ENCODE data around the gene SF3A1. TPM values are rescaled to one million over a fixed set of nuclear protein-coding genes. Genes with fewer than 3 reads are reported as not detected.

Gene SF3A1
- total and polyA plus RNA-seq, 2 of the 8 experiments (the other 6 are each of a cell fraction or from before 2014, with no cell fraction given) = 27.8 to 285 TPM

- H2BK20ac ChIP-seq (ENCODE audit: low read length) = no peak overlapping the region
- no peak overlapping the region for H4K91ac ChIP-seq (replicated peaks; ENCODE audit: insufficient read length, low read length)
- no peaks in the 10 kb centered on the region for H3K27me3 ChIP-seq (replicated peaks in 1 of 4; ENCODE audit: control insufficient read depth in 3 of 4, extremely low read depth in 1 of 4, insufficient read depth in 3 of 4, low read length in 3 of 4)
- H3K23me2 ChIP-seq (ENCODE audit: low read depth, low read length) = no peaks in the 10 kb centered on the region
- 91% methylated on average over 5 of the region's 5 CpGs; no CpG with 5 or more reads in 1 of the 2 experiments for WGBS, 2 experiments (ENCODE audit: extremely low coverage in 1 of 2, insufficient coverage in 1 of 2, insufficient read length in 1 of 2, insufficient replicate concordance in 2 of 2, low coverage in 1 of 2, low lambda C conversion rate in 2 of 2, missing lambda C conversion rate in 1 of 2)
- no peak overlapping the region for H3K4ac ChIP-seq (replicated peaks; ENCODE audit: insufficient read length, low read depth, low read length)
- H4K5ac ChIP-seq (ENCODE audit: insufficient read length, low read depth, low read length) = no peak overlapping the region
- H2AK5ac ChIP-seq (ENCODE audit: low read depth, low read length) = no peak overlapping the region
- no peaks in the 10 kb centered on the region for H3K36me3 ChIP-seq (ENCODE audit: control insufficient read depth in 2 of 4, insufficient read depth in 4 of 4, low read length in 3 of 4)
- DNase-seq (ENCODE audit: low read depth in 1 of 2, low spot score in 2 of 2) = no peak
- no peak overlapping the region for H4K8ac ChIP-seq (ENCODE audit: extremely low read depth, insufficient read depth, low read length)
- H2BK12ac ChIP-seq (ENCODE audit: low read depth, low read length) = no peak overlapping the region
- H3K14ac ChIP-seq (ENCODE audit: insufficient read length) = no peak overlapping the region
- H3K27ac ChIP-seq (ENCODE audit: low read depth, low read length) = no peak overlapping the region
- no peaks in the 10 kb centered on the region for H3K79me2 ChIP-seq (ENCODE audit: control insufficient read depth in 1 of 2, insufficient read depth in 2 of 2, low read length in 2 of 2)
- H3K79me1 ChIP-seq (ENCODE audit: low read depth, low read length) = no peaks in the 10 kb centered on the region
- H2BK120ac ChIP-seq (replicated peaks; ENCODE audit: low read depth, low read length) = no peak overlapping the region
- H2AFZ ChIP-seq (ENCODE audit: low read length) = no peak overlapping the region
- H2BK15ac ChIP-seq (ENCODE audit: low read length) = no peak overlapping the region
- H3K4me3 ChIP-seq (ENCODE audit: extremely low read depth in 1 of 4, insufficient read depth in 2 of 4, low read depth in 3 of 4, low read length in 4 of 4) = no peak overlapping the region
- peaks cover 0 to 2% of the 10 kb centered on the region in 2 experiments for H4K20me1 ChIP-seq (replicated peaks in 1 of 2; ENCODE audit: control insufficient read depth in 1 of 2, insufficient read depth in 2 of 2, low read length in 2 of 2)
- no peak overlapping the region for H3K23ac ChIP-seq (ENCODE audit: insufficient read length)
- no peak overlapping the region for H2BK5ac ChIP-seq (ENCODE audit: low read depth, low read length)
- no peak for FAIRE-seq
- H3K18ac ChIP-seq (ENCODE audit: extremely low read depth, low read length) = no peak overlapping the region
- H3K4me2 ChIP-seq (ENCODE audit: insufficient read depth in 1 of 2, low read depth in 2 of 2, low read length in 2 of 2) = no peak overlapping the region
- no peaks in the 10 kb centered on the region for H3K9me3 ChIP-seq (ENCODE audit: insufficient read depth in 2 of 2, low read depth in 1 of 2, low read length in 1 of 2)
- H3K9ac ChIP-seq (replicated peaks in 1 of 4; ENCODE audit: extremely low read depth in 1 of 4, low read depth in 3 of 4, low read length in 3 of 4) = no peak overlapping the region
- CTCF ChIA-PET (ENCODE audit: partially characterized antibody) = interaction anchor here (1.1 to 1.8 kb wide), 3 partner anchors 10 to 21 kb away, joined by 3 to 5 read pairs (median 4); no protein-coding TSS in a partner anchor
- H3K4me1 ChIP-seq (replicated peaks in 1 of 4; ENCODE audit: control insufficient read depth in 3 of 4, insufficient read depth in 4 of 4, low read length in 3 of 4) = peaks cover 0 to 5% (median 1%) of the 10 kb centered on the region in 4 experiments; a peak in 3 of 7 replicates
- H3K56ac ChIP-seq (replicated peaks; ENCODE audit: insufficient read length, low read depth, low read length) = no peak overlapping the region
- POLR2A ChIA-PET (ENCODE audit: partially characterized antibody) = no interaction called here
- TF ChIP-seq USF2 (IDR thresholded peaks at IDR 0.05; ENCODE audit: low read length) = no peak
- TF ChIP-seq RXRA (IDR thresholded peaks at IDR 0.05; ENCODE audit: insufficient read depth, low read depth, low read length) = no peak
Measured at GRCh38 chr22:30308518-30309230, 48.0 kb downstream of the SF3A1 start.
